GM10266 (cell line): ENCODE data around the gene PAPSS1.
"Not testable (repeated sequence)": the region's sequence is repeated elsewhere in the genome, so short reads cannot be mapped to it uniquely, and the experiment has no call there.

Experiments
- DNase-seq: peaks from one replicate; pipeline ENCODE4 v3.0.0; 2012; ENCODE audit errors: extremely low spot score
- CTCF ChIP-seq: IDR thresholded peaks from 2 replicates; pipeline ENCODE4 v1.5.1; 2012; ENCODE audit warnings: mild to moderate bottlenecking, low read depth; ENCODE audit not compliant: control insufficient read depth, insufficient read depth; ENCODE audit errors: missing control alignments

The PAPSS1 gene

GRCh38 chr4:107740381-107740780, 20.3 kb upstream of the PAPSS1 start:
- no peak for DNase-seq
- TF ChIP-seq CTCF, result peak; percentile 16

GRCh38 chr4:107737450-107737849, 17.4 kb upstream of the PAPSS1 start:
- no peak for TF ChIP-seq CTCF
- DNase-seq, result no peak

- peak; percentile 85 for TF ChIP-seq CTCF
- peak; percentile 48 for DNase-seq
Observed at GRCh38 chr4:107736924-107737448, 17.0 kb upstream of the PAPSS1 start.

GRCh38 chr4:107736037-107736436, 16.0 kb upstream of the PAPSS1 start:
- no peak for TF ChIP-seq CTCF
- no peak for DNase-seq

- TF ChIP-seq CTCF, result peak; percentile 11
- no peak for DNase-seq
Observed at GRCh38 chr4:107734120-107734519, 14.1 kb upstream of the PAPSS1 start.

GRCh38 chr4:107733431-107733925, 13.4 kb upstream of the PAPSS1 start:
- no peak for TF ChIP-seq CTCF
- DNase-seq, result no peak

GRCh38 chr4:107729050-107729449, 9.0 kb upstream of the PAPSS1 start:
- not testable (repeated sequence) for DNase-seq

GRCh38 chr4:107726131-107726925, 6.3 kb upstream of the PAPSS1 start:
- not testable (repeated sequence) for DNase-seq
